SJCRH30 (cell line): ENCODE data around the gene PEX6. TPM values are rescaled to one million over a fixed set of nuclear protein-coding genes. Genes with fewer than 3 reads are reported as not detected.

Experiments
- DNase-seq, 2 experiments: peaks; one replicate each; pipeline ENCODE4 v3.0.0-alpha.2; 2015 to 2020
- H3K27ac ChIP-seq: fragments of 250-450 bp; sonication (Bioruptor Pico); 2 replicates; pipeline ENCODE4 v1.5.1; 2020; ENCODE audit warnings: mild to moderate bottlenecking, moderate library complexity
- H3K27me3 ChIP-seq: fragments of 250-450 bp; sonication (Bioruptor Pico); 2 replicates; pipeline ENCODE4 v1.5.1; 2020; ENCODE audit warnings: mild to moderate bottlenecking, moderate library complexity
- H3K36me3 ChIP-seq: fragments of 250-450 bp; sonication (Bioruptor Pico); 2 replicates; pipeline ENCODE4 v1.5.1; 2020; ENCODE audit warnings: mild to moderate bottlenecking, moderate library complexity
- H3K4me1 ChIP-seq: fragments of 250-450 bp; sonication (Bioruptor Pico); 2 replicates; pipeline ENCODE4 v1.5.1; 2020; ENCODE audit warnings: mild to moderate bottlenecking, moderate library complexity
- H3K4me3 ChIP-seq: fragments of 250-450 bp; sonication (Bioruptor Pico); 2 replicates; pipeline ENCODE4 v1.5.1; 2020; ENCODE audit warnings: mild to moderate bottlenecking, moderate library complexity
- H3K9me3 ChIP-seq: fragments of 250-450 bp; sonication (Bioruptor Pico); replicated peaks from 2 replicates; pipeline ENCODE4 v1.5.1; 2020; ENCODE audit warnings: mild to moderate bottlenecking, moderate library complexity
- total RNA-seq: library from RNA; depleted of rRNA; stranded (reverse); fragments of >200 nt; shearing (Covaris generic); gene quantifications from 2 replicates; pipeline ENCODE4 v1.2.3, GENCODE V29; 2014; rRNA removed

PEX6 gene
- total RNA-seq, 1 experiment from 2014 or later: 11.4 TPM

DNA sequence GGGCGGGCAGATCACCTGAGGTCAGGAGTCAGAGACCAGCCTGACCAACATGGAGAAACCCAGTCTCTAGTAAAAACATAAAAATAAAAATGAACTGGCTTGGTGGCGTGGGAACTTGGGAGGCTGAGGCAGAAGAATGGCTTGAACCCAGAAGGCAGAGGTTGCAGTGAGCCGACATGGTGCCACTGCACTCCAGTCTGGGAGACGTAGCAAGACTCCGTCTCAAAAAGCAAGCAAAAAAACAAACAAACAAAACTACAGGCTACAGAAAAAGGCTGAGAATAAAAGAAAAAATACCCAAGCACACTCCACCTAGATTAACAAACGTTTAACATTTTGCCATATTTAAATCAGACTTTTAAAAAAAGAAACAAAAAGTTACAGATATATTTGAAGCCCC lies 57.2 kb downstream of the PEX6 start:
- H3K36me3 ChIP-seq: no peaks in the 10 kb centered on the region
- 0 out of 2 replicates have a peak, but pooled peaks cover 3% of the 10 kb centered on the region for H3K27me3 ChIP-seq
- DNase-seq: no peak
- H3K27ac ChIP-seq: no peak overlapping the region
- no peak overlapping the region for H3K4me3 ChIP-seq
- no peaks in the 10 kb centered on the region for H3K4me1 ChIP-seq
- H3K9me3 ChIP-seq: no peaks in the 10 kb centered on the region

DNA sequence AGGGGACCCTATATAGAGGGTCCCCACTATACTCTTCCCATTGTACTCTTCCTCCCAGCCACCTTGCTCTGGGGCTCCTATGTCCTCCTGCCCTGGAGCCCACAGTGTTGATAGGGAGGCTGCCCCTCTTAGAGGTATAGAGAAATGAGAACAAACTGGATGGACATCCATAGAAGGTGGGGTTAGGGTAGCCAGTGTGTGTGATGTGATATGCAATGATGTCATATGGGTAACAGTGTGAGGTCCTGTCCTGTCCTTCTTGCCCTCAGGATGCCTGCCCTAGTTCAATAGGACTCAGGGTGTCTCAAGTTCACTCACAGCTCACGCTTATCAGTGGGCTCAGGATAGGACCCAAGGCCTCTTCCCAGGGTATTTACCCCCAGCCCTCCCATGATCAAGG lies 62.7 kb downstream of the PEX6 start:
- H3K9me3 ChIP-seq: no peaks in the 10 kb centered on the region
- H3K4me3 ChIP-seq: no peak overlapping the region
- no peaks in the 10 kb centered on the region for H3K36me3 ChIP-seq
- no peaks in the 10 kb centered on the region for H3K4me1 ChIP-seq
- H3K27me3 ChIP-seq: no peaks in the 10 kb centered on the region
- no peak overlapping the region for H3K27ac ChIP-seq
- no peak for DNase-seq

DNA sequence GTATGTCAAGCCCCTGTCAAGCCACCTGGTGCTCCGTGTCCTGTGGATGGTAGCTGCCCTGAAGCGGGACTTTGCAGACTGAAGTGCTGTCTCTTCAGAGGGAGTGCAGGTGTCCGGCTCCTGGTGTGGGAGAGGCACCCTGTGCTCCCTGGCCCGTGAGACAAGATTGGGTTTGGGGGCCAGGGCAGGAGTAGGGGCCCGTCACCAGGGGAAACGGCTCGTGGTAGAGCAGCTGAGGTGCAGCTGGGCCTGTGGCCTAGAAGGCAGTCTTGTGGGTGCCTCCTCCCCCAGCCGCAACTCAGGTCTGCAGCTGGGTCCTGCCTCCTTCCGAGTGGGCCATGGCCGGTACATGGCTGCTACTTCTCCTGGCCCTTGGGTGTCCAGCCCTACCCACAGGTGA lies 63.2 kb downstream of the PEX6 start, which contains the start of gene PTCRA:
Gene PTCRA (plus strand): TSS at position 322 of the 400 bp plus-strand sequence. CDS start 17 bp downstream, at position 339.
- Histone ChIP-seq H3K36me3 (no peaks in the 10 kb centered on the region), H3K27me3 (no peaks in the 10 kb centered on the region), H3K4me3 (no peak within 1 kb of the TSS), H3K9me3 (no peaks in the 10 kb centered on the region), H3K4me1 (no peaks in the 10 kb centered on the region), H3K27ac (no peak within 1 kb of the TSS)
- no peak for DNase-seq

DNA sequence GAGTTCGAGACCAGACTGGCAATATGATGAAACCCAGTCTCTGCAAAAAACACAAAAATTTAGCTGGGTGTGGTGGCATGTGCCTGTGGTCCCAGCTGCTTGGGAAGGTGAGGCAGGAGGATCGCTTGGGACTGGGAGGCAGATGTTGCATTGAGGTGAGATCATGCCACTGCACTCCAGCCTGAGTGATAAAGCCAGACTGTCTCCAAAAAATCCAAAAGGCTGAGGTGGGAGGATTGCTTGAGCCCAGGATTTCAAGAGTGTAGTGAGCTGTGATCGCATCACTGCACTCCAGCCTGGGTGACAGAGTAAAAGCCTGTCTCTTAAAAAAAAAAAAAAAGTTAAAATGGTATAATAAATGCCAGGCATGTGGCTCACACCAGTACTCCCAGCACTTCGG lies 64.4 kb downstream of the PEX6 start:
- no peaks in the 10 kb centered on the region for H3K27me3 ChIP-seq
- H3K4me1 ChIP-seq: no peaks in the 10 kb centered on the region
- H3K4me3 ChIP-seq: no peak overlapping the region
- H3K36me3 ChIP-seq: no peaks in the 10 kb centered on the region
- H3K9me3 ChIP-seq: no peaks in the 10 kb centered on the region
- no peak for DNase-seq
- no peak overlapping the region for H3K27ac ChIP-seq

Other genes starting within 250 kb of the PEX6 start
- gene TBCC, start 233.1 kb downstream of the PEX6 start, total RNA-seq: 34.1 and 38.0 TPM in 2 replicates
- gene BICRAL, start 197.1 kb downstream of the PEX6 start, total RNA-seq: 4.4 and 4.8 TPM in 2 replicates
- gene RPL7L1, start 99.6 kb downstream of the PEX6 start, total RNA-seq: 140 and 147 TPM in 2 replicates
- not detected in 2 replicates for gene PTCRA, start 63.1 kb downstream of the PEX6 start, total RNA-seq
- gene CNPY3, start 49.7 kb downstream of the PEX6 start, total RNA-seq: 40.9 and 45.3 TPM in 2 replicates
- gene GNMT, start 18.4 kb downstream of the PEX6 start, total RNA-seq: 0.15 TPM in 1 of 2 replicates, not detected in the other
- gene PPP2R5D, start 5.4 kb upstream of the PEX6 start, total RNA-seq: 70.2 and 71.9 TPM in 2 replicates
- 67.6 and 81.1 TPM in 2 replicates for gene MEA1, start 34.8 kb upstream of the PEX6 start, total RNA-seq
- gene KLHDC3, start 35.1 kb upstream of the PEX6 start, total RNA-seq: 115 and 123 TPM in 2 replicates
- 95.4 and 95.8 TPM in 2 replicates for gene RRP36, start 42.4 kb upstream of the PEX6 start, total RNA-seq
- gene CUL7, start 74.7 kb upstream of the PEX6 start, total RNA-seq: 14.8 and 15.2 TPM in 2 replicates
- gene MRPL2, start 80.3 kb upstream of the PEX6 start, total RNA-seq: 25.8 and 26.2 TPM in 2 replicates
- gene KLC4, start 80.5 kb upstream of the PEX6 start, total RNA-seq: 10.5 and 13.2 TPM in 2 replicates
- 84.2 and 88.3 TPM in 2 replicates for gene PTK7, start 97.1 kb upstream of the PEX6 start, total RNA-seq
- 23.5 and 25.8 TPM in 2 replicates for gene SRF, start 192.1 kb upstream of the PEX6 start, total RNA-seq
- 14.1 and 14.5 TPM in 2 replicates for gene CUL9, start 203.0 kb upstream of the PEX6 start, total RNA-seq